ENCODE results near the gene RNF187. TPM values are rescaled to one million over a fixed set of nuclear protein-coding genes. Genes with fewer than 3 reads are reported as not detected.
A peak's percentile ranks its signal among the peaks of the same experiment; 100 is the strongest.

The RNF187 gene
- total and polyA plus RNA-seq, 2 experiments from 2014 or later = 38.8 to 81.9 TPM

- H2AFZ ChIP-seq = no peak overlapping the region
- no peaks in the 10 kb centered on the region for H3K9me3 ChIP-seq (ENCODE audit: low read depth)
- in situ Hi-C loops (cut with MboI) = no loop called here
- no peaks in the 10 kb centered on the region for H3K9me2 ChIP-seq (ENCODE audit: insufficient read depth)
- H3K27me3 ChIP-seq (replicated peaks; ENCODE audit: insufficient read depth) = peaks cover 71% of the 10 kb centered on the region
- H3K4me3 ChIP-seq = no peak overlapping the region
- H3K4me1 ChIP-seq (ENCODE audit: insufficient read depth) = no peaks in the 10 kb centered on the region
- DNase-seq = no peak
- no peak for TF ChIP-seq EZH2 (IDR thresholded peaks at IDR 0.05; ENCODE audit: insufficient read depth, poor library complexity, severe bottlenecking)
- TF ChIP-seq EZH2phosphoT487 (IDR thresholded peaks at IDR 0.05; ENCODE audit: insufficient read depth, low read depth) = no peak
- H3K79me2 ChIP-seq (ENCODE audit: insufficient read depth) = no peaks in the 10 kb centered on the region
- H3K4me2 ChIP-seq (ENCODE audit: unreplicated experiment) = no peak overlapping the region
- H3K27ac ChIP-seq = no peak overlapping the region
- no peak overlapping the region for H3K9ac ChIP-seq
- no peaks in the 10 kb centered on the region for H3F3A ChIP-seq (ENCODE audit: insufficient read depth)
- no peaks in the 10 kb centered on the region for H3K36me3 ChIP-seq (ENCODE audit: low read depth)
- H4K20me1 ChIP-seq (ENCODE audit: insufficient read depth) = no peaks in the 10 kb centered on the region
Observed at GRCh38 chr1:228443395-228443794, 43.8 kb upstream of the RNF187 start.

DNA sequence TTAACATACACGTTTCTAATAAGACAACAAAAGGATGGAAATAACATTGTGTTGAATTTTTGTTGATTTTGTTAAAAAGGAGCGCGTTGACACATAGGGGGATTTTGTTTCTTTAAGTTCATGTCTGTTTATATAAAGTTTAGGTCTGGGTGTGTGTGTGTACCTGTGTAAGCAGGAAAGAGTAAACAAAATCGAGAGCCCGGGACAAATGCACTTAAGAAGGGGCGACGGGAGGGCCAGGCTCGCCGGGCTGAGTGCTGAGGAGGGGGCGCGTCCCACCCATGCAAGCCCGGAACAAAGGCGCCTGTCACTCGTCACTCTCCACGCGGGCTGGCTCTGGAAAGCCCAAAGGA lies 41.7 kb upstream of the RNF187 start:
- Histone ChIP-seq H3K4me1 (ENCODE audit: insufficient read depth) (no peaks in the 10 kb centered on the region), H3K9me2 (ENCODE audit: insufficient read depth) (no peaks in the 10 kb centered on the region), H3K4me3 (peak overlapping the region; percentile 49), H3K9me3 (ENCODE audit: low read depth) (no peaks in the 10 kb centered on the region), H4K20me1 (ENCODE audit: insufficient read depth) (no peaks in the 10 kb centered on the region), H3K4me2 (ENCODE audit: unreplicated experiment) (peak overlapping the region; percentile 64), H2AFZ (peak overlapping the region; percentile 59), H3K36me3 (ENCODE audit: low read depth) (no peaks in the 10 kb centered on the region), H3K79me2 (ENCODE audit: insufficient read depth) (no peaks in the 10 kb centered on the region), H3F3A (ENCODE audit: insufficient read depth) (no peaks in the 10 kb centered on the region), H3K27ac (no peak overlapping the region), H3K27me3 (replicated peaks; ENCODE audit: insufficient read depth) (peaks cover 69% of the 10 kb centered on the region), H3K9ac (peak overlapping the region; percentile 35; the same call in 1 of the 2 replicates)
- TF ChIP-seq EZH2 (IDR thresholded peaks at IDR 0.05; ENCODE audit: insufficient read depth, poor library complexity, severe bottlenecking) = no peak
- no peak for TF ChIP-seq EZH2phosphoT487 (IDR thresholded peaks at IDR 0.05; ENCODE audit: insufficient read depth, low read depth)
- no peak for DNase-seq
- 6 to 7% methylated on average over 16 of the region's 16 CpGs for WGBS, 2 experiments (ENCODE audit: low coverage in 1 of 2, low lambda C conversion rate in 2 of 2, missing lambda C conversion rate in 2 of 2)
- in situ Hi-C loops (cut with MboI) = no loop called here

- Histone ChIP-seq H3K4me2 (ENCODE audit: unreplicated experiment) (peak overlapping the region; percentile 64), H3K27me3 (replicated peaks; ENCODE audit: insufficient read depth) (peaks cover 64% of the 10 kb centered on the region), H3K79me2 (ENCODE audit: insufficient read depth) (no peaks in the 10 kb centered on the region), H2AFZ (peak overlapping the region; percentile 59), H3K9me2 (ENCODE audit: insufficient read depth) (no peaks in the 10 kb centered on the region), H3K9ac (peak overlapping the region; percentile 35; the same call in 1 of the 2 replicates), H3K4me1 (ENCODE audit: insufficient read depth) (no peaks in the 10 kb centered on the region), H3K36me3 (ENCODE audit: low read depth) (no peaks in the 10 kb centered on the region), H3K4me3 (peak overlapping the region; percentile 49), H3F3A (ENCODE audit: insufficient read depth) (no peaks in the 10 kb centered on the region), H3K9me3 (ENCODE audit: low read depth) (no peaks in the 10 kb centered on the region), H3K27ac (no peak overlapping the region), H4K20me1 (ENCODE audit: insufficient read depth) (no peaks in the 10 kb centered on the region)
- DNase-seq = peak; percentile 70
- in situ Hi-C loops (cut with MboI) = no loop called here
- 7 to 8% methylated on average over 41 to 51 of the region's 51 CpGs for WGBS, 2 experiments (ENCODE audit: low coverage in 1 of 2, low lambda C conversion rate in 2 of 2, missing lambda C conversion rate in 2 of 2)
- TF ChIP-seq EZH2 (IDR thresholded peaks at IDR 0.05; ENCODE audit: insufficient read depth, poor library complexity, severe bottlenecking) (peak; percentile 82), EZH2phosphoT487 (IDR thresholded peaks at IDR 0.05; ENCODE audit: insufficient read depth, low read depth) (no peak)
Observed at GRCh38 chr1:228445843-228446650, 41.1 kb upstream of the RNF187 start.

DNA sequence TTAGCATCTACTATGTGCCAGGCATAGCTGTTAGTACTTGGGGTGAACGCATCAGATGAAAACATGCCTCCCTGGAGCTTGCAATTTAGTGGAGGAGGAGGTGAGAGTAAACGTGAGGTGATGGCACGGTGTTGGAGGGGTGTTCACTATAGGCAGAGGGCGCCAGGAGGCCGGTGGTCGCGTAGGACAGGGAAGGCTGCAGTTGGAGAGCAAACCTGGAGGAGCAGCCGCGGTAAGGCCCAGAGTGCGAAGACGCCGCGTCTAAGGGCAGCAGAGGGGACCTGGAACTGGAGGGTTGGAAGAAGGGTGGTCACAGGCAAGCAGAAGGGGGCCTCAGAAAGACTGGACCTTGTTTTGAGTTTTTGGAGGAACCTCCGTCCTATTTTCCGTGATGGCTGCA lies 40.3 kb upstream of the RNF187 start:
- Histone ChIP-seq H3K36me3 (ENCODE audit: low read depth) (no peaks in the 10 kb centered on the region), H3K79me2 (ENCODE audit: insufficient read depth) (no peaks in the 10 kb centered on the region), H3K9me2 (ENCODE audit: insufficient read depth) (no peaks in the 10 kb centered on the region), H3K27me3 (replicated peaks; ENCODE audit: insufficient read depth) (peaks cover 57% of the 10 kb centered on the region), H3K4me3 (no peak overlapping the region), H2AFZ (no peak overlapping the region), H4K20me1 (ENCODE audit: insufficient read depth) (no peaks in the 10 kb centered on the region), H3F3A (ENCODE audit: insufficient read depth) (no peaks in the 10 kb centered on the region), H3K4me1 (ENCODE audit: insufficient read depth) (no peaks in the 10 kb centered on the region), H3K9me3 (ENCODE audit: low read depth) (no peaks in the 10 kb centered on the region), H3K9ac (no peak overlapping the region), H3K4me2 (ENCODE audit: unreplicated experiment) (no peak overlapping the region), H3K27ac (no peak overlapping the region)
- no peak for DNase-seq
- WGBS, 2 experiments (ENCODE audit: low coverage in 1 of 2, low lambda C conversion rate in 2 of 2, missing lambda C conversion rate in 2 of 2) = 32 to 50% methylated on average over 15 of the region's 15 CpGs
- in situ Hi-C loops (cut with MboI) = no loop called here
- no peak for TF ChIP-seq EZH2 (IDR thresholded peaks at IDR 0.05; ENCODE audit: insufficient read depth, poor library complexity, severe bottlenecking)
- no peak for TF ChIP-seq EZH2phosphoT487 (IDR thresholded peaks at IDR 0.05; ENCODE audit: insufficient read depth, low read depth)
